ENCODE results near the gene CHFR.

GRCh38 chr12:132851465-132851864 is 35.9 kb downstream of the CHFR start:
- TF ChIP-seq, protein P1, sequence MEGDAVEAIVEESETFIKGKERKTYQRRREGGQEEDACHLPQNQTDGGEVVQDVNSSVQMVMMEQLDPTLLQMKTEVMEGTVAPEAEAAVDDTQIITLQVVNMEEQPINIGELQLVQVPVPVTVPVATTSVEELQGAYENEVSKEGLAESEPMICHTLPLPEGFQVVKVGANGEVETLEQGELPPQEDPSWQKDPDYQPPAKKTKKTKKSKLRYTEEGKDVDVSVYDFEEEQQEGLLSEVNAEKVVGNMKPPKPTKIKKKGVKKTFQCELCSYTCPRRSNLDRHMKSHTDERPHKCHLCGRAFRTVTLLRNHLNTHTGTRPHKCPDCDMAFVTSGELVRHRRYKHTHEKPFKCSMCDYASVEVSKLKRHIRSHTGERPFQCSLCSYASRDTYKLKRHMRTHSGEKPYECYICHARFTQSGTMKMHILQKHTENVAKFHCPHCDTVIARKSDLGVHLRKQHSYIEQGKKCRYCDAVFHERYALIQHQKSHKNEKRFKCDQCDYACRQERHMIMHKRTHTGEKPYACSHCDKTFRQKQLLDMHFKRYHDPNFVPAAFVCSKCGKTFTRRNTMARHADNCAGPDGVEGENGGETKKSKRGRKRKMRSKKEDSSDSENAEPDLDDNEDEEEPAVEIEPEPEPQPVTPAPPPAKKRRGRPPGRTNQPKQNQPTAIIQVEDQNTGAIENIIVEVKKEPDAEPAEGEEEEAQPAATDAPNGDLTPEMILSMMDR (conservative IDR thresholded peaks at IDR 0.05; ENCODE audit: low read length) = no peak
- no peak for TF ChIP-seq EZH2phosphoT487 (IDR thresholded peaks at IDR 0.05; ENCODE audit: borderline replicate concordance)

Measured in Loucy (cell line).